Measurements from ENCODE around the gene CCDC134.

DNA sequence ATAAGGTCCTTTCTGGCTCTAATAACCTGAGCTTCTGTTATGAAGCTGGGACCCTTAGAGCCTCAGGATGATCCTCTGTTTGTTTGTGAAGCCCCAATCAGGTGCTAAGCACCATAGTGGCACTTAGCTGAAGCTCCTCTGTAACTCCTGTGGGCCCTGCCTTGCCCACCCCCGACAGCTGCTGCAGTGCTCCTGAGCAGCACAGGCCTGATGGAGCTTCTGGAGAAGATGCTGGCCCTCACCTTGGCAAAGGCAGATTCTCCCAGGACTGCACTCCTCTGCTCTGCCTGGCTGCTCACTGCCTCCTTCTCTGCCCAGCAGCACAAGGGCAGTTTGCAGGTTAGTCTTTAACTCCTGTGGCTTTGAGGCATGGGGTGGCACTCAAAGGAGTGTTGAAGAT is 19.0 kb upstream of the CCDC134 start:
- TF ChIP-seq, protein P1, sequence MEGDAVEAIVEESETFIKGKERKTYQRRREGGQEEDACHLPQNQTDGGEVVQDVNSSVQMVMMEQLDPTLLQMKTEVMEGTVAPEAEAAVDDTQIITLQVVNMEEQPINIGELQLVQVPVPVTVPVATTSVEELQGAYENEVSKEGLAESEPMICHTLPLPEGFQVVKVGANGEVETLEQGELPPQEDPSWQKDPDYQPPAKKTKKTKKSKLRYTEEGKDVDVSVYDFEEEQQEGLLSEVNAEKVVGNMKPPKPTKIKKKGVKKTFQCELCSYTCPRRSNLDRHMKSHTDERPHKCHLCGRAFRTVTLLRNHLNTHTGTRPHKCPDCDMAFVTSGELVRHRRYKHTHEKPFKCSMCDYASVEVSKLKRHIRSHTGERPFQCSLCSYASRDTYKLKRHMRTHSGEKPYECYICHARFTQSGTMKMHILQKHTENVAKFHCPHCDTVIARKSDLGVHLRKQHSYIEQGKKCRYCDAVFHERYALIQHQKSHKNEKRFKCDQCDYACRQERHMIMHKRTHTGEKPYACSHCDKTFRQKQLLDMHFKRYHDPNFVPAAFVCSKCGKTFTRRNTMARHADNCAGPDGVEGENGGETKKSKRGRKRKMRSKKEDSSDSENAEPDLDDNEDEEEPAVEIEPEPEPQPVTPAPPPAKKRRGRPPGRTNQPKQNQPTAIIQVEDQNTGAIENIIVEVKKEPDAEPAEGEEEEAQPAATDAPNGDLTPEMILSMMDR (IDR thresholded peaks at IDR 0.05; ENCODE audit: insufficient read depth, low read depth, low read length), result no peak
- no peak for TF ChIP-seq EZH2 (IDR thresholded peaks at IDR 0.05; ENCODE audit: insufficient read depth, low read length)
